ENCODE data around the gene TNFSF15.

TNFSF15 gene

DNA sequence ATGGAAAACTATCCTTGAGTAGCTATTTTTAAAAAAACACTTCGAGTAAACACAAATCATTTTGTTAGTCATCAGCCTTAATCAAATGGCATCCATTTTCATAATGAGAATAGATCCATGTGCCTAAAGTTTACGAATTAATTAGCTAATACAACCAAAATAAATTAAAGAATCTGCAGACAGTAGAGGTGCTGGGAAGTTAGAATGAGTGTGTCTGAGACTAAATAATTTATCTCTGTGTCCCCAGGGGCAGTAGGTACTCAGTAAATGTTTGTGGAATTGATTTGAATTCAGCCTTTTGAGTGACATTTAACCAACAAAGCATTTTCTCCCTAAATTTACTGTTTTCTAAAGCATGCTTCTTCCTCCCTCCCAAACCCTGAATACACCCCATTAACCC, 18.6 kb downstream of the TNFSF15 start:
- no peak for DNase-seq

DNA sequence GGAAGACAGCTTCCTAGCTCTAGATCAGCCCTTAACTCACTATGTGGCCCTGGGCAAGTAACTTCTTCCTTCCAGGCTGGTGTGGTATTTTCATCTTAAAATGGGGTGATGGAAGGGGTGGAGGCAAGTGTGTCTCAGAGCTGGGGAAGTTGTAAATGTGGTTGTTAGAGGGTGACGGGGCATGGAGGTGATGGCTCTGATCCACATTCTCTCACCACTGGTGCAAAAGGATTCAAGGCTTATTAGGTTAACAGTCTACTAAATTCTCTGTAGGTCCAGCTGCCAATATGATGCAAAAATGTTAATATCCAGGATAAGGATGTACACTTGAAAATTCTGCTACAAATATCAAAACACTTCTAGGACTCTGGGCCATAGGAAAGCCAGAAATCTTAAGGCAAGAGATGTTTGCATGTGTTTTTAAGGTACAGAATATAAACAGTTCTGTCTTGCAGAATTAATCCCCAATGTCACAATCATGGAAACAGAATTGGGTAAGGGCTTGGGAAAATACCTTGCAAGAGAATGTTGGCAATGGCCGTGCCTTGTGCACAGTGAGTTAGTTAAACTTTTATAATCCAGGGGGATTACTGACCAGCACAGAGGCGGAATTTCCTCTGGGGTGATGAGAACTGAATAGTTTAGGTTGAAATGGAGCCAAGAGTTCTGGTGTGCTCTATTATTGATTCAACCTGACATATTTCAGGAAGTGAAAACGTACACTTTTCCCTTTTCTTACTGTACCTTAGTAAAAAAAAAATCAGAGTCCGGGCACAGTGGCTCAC, 19.8 kb downstream of the TNFSF15 start:
- DNase-seq = no peak

DNA sequence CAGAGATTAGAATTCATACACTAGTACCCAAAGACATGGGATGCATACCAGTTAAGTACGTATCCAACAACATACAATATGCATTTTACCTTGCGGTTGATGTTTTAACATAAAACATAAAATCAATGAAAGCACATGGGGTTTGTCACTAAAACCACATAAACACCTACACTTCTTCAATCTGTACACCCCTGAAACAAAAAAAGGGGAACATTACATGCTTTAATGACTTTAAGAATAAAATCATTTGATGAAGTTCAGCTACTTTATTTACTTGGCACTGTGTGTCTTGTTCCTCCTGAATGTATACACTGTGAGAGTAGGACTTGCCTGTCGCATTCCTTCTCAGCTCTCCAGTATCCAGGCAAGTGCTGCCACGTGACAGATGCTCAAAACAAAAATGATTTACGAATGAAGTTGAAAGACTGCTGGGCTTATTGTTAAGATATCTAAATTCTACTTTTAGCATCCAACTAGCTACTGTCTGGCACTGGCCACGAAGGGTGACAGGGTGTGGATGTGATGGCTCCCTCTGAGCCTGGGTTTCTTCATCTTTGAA, 21.0 kb downstream of the TNFSF15 start:
- DNase-seq = no peak

DNA sequence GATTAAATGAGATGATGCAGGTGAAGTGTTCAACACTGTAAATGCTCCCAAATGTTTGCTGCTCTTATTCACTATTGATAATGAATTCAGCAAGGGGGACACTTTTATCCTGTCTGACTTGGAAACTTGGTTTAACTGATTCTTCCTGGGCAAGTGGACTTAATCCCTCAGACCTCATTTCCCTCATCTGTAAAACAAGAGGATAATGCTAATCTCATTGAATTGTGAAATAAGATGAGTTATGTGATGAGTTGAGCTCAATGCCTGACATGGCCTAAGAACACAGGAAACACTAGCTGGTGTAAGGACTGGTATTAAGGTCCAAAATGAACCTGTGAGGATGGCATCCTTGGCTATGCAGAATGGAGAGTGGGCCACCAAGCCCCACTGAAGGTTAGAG, 23.3 kb downstream of the TNFSF15 start:
- DNase-seq = no peak

DNA sequence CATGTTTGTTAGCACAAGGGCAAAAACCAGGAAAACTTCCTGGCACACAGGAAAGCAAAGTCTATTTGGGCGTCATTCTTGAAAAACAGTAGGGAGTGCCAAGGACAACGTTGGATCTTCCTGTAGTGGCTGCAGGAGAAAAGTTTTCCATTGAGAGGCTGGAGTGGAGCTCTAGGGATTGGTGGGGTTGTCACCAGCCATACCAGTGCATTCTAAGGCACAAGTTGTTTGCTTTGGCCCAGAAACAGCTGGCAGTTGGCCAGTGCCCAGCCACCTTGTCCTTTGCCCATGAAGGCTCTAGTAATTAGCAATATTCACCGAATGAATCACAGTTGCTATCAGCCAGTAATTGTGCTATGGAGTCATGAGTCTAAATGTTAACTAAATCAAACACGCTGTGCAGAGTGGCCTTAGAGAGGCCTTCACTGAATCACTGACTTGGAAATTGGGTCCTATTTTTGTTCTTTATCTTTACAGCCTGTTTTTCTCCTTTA, 26.4 kb downstream of the TNFSF15 start:
- DNase-seq = no peak

DNA sequence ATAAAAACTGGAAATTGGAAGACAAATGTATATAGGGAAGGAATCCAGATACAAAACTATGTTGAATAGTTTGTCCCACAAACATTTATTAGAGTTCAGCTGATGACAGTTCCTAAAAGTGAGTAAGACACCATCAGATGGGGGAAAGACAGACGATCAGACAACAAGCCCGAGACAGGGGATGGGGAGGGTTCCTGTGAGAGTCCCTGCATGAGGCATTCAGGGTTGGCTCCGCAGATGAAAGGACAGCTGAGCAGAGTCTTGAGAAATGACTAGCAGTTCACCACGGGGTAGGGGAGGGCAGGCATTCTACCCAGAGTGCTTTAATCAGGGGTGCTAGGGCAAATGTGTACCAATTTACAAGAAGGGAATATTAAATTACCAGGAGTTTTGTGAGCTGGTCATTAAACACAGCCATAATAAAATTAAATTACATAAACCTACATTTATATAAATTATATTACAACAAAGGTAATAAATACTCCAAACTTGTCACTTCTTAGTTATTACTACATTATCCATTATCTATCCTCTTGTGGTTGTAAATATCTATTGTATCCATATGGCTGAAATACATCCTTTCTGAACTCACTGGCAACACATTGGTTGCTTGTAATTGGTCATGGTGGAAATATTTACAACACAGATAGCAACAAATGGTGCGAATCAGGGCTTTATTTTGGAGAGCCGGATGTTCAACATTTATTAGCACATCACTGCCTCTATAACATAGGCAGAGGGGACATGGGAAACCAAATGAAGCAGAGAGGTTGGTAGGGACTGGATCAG, 27.8 kb downstream of the TNFSF15 start:
- DNase-seq = peak; percentile 7 to 20

DNA sequence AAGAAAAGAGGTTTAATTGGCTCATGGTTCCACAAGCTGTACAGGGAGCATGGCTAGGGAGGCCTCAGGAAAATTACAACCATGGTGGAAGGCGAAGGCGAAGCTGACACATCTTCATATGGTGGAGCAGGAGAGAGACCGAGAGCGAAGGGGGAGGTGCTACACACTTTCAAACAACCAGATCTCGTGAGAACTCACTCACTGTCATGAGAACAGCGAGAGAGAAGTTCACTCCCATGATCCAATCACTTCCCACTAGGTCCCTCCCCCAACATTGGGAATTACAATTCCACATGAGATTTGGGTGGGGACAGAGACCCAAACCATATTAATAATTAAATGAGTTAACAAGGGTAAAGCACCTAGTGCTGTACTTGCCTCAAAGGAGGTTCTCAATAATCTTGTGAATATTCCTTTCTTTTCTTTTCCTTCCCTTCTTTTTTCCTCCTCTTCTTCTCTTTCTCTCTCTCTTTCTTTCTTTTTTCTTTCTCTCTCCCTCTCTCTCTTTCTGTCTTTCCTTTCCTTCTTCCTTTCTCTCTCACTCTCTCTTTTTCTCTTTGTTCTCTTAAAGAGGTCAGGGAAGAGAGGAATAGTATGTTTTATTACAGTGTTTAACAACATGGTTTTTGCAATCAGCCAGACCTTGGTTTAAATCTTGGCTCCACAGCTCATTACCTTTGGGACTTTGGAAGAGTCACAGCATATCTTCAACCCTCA, 29.0 kb downstream of the TNFSF15 start:
- DNase-seq = no peak

DNA sequence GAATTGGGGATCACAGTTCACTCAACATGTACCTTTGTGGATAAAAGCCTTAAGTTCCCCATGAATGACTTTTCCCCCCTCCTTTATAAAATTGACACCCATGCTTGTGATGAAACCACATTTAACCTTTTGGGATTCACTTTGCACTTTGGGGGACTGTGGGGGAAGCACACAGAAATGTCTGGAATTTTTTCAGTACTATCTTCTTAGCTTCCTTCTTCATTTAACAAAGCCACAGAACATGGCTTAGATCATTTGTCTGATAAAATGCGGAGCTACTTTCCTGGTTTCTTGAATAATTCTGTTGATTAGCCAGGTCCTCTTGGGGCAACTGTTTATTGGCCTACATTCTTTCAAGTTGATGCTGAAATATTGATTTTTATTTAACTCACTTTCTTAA, 29.9 kb downstream of the TNFSF15 start:
- no peak for DNase-seq

DNA sequence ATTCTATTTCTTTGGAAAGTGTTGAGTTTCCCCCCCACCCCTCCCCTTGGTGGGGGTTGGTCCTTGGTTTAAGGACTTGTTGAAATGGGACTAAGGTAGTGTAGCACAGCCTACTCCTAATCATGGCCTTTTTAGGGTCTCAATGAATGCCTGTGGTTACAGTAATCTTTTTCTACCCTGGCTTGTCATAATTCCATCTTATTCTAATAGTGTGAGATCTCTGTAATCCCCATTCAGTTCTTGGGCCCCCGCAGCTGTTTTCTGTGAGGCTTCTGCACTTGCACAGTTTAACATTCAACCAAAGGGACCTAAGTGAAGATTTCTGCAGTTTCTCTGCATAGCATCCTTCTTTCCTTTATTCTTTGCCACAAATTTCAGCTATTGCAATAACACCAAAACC, 30.7 kb downstream of the TNFSF15 start:
- no peak for DNase-seq

DNA sequence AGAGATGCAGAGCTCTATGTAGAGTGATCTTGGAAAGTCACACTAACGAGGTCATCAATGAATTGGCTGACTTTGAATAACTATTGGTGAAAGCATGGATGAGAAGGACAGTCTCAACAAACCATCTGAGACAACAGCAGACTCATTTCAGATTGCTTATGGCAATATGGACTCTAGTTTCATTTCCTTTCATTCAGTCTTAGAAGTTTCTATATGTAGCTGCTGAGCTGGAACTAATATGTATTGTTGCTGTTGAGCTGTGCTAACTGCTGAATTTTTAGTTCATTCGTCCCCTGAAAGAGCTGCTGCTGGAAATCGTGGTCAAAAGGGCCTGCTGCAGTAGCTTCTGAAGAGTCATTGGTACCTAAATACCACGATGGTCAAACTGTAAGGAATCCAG, 31.3 kb downstream of the TNFSF15 start:
- no peak for DNase-seq

DNA sequence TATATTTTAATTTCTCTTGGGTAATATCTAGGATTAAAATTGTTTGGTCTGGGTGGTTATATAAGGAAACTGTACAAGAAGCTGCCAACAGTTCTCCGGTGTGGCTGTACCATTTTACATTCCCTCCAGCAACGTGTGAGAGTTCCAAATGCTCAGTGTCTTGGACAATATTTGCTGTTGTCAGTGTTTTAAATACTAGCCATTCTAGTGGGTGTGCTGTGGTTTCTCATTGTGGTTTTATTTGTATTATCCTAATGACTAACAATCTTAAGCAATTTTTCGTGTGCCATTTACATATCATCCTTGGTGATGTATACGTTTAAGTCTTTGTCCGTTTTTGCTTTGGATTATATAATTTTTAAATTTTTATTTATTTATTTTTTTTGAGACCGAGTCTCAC, 34.0 kb downstream of the TNFSF15 start:
- no peak for DNase-seq

DNA sequence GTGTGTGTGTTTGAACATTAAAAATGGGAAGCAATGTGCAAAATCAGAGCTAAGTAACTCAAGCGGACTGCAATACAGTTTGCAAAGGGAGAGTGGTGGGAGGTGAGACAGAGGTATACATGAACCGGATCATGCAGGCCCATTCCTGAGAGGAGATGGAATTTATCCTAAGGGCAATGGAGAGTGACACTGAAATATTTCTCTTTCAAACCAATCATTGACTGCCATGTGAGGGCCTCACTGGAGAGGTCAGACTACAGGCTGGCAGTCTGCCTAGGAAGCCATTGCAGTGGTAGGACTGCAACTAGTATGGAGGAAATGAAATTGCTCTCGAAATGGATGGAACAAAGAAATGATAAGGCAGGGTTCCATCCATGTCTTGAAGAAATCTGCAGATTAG, 34.8 kb downstream of the TNFSF15 start:
- no peak for DNase-seq

DNA sequence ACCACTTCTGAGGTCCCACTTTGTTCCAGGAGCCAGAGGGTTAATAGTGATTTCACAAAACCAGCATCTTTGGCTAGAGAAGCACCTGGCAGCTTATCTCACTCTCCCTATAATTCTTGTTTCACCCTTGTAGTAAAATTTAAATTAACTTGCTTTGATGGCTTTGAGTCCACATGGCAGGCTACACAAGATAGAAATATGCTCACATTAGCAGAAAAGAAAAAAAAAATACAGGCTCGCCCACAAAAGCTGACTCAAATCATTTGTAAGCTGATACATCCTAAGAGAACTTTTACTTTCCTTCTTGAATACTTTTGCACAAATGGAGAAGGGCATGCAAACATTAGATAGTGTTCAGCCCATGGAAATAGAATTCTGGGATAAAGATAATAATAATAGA, 36.2 kb downstream of the TNFSF15 start:
- no peak for DNase-seq

DNA sequence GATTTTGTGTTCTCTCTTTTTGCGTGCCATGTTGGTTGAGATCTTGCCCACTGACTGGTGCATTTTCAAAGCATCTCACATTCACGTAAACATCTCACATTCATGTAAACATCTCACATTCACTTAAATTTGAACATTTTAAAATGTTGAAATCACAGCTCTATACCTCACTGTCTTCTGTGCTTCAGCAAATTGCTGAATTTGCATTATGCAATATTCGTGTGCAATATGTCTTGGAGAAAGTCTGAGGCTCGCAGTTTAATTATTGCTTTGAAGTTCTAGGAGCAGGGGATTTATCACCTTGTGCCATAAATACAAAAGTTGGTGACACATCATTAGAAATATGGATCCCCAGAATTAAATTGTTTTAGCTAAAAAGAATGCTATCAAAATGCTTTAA, 42.6 kb downstream of the TNFSF15 start:
- DNase-seq = no peak

DNA sequence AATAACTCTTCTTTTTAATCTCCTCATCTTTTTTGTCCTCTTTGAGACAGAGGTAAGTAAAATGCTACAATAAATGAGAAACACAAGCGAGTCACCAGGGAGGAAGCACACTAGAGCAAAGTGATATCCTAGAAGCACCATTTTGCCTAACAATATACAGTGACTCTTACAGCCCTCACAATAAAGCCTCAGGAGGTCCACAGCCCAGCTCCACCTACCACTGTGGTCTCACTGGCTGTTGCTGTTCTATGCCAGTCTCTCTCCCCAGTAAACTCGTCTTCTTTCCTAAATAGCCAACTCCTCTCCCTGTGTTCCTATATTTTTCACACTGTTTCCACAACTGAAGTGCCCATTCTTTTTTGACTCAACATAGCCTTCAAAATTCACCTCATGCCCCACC, 44.3 kb downstream of the TNFSF15 start:
- no peak for DNase-seq

DNA sequence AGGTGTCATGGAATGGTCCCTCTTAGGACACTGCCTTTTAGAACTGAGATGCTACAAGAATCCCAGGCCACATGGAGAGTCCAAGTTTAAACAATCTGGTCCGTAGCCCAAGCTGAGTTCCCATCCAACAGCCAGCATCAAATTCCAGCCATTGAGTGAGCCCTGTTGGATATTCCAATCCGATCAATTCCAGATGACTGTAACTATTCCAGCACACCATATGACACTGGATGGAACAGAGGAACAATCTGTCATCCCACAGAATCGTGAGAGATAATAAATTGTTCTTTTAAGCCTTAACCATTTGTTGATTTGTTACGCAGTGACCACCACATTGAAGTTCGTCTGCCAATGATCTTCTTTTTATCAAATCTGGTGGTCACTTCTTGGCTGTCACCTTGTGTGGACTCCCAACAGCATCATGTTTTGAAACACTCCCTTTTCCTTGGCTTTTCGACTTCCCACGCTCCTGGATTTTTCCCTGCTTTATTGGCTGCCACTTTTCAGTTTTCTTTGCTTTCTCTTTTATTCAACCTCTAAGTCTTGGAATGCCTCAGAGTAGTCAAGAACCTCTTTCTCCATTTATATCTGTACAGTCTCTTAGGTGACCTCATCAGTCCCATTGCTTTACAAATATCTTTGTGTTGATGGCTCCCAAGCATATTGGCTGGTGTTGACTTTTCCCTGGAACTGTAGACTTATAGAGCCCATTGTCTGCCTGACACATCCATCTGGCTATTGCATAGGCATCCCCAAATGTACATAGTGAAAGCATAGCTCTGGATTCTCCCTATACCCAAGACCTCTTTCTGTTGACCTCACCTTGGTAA, 46.1 kb downstream of the TNFSF15 start:
- DNase-seq = no peak

DNA sequence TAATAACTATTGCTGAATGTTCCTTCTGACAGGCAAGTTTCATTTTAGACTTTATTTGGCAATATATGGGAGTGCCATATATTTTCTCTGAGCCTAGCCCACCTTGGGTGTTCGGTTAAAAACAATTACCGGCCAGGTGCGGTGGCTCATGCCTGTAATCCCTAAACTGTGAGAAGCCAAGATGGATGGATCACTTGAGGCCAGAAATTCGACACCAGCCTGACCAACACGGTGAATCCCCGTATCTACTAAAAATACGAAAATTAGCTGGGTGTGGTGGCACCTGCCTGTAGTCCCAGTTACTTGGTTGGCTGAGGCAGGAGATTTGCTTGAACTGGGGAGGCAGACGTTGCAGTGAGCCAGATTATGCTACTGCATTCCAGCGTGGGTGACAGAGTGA, 47.9 kb downstream of the TNFSF15 start:
- DNase-seq = no peak

DNA sequence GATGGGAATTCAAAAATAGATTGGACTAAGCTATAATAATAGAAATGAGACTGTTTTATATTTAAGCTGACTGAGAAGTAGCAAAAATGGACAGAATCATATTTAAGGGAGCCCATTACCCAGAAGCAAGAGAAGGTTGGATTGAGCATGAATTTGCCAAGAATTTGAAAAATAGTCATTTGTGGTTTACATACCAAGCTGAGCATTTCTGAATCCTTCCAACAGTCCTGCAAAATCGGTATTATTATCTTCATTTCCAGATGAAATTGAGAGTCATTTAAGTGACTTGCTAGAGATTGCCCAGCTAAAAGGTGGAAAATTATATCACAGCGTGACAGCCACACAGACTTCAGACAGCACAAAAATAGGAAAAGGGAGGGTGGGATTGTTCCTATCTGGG, 48.4 kb downstream of the TNFSF15 start:
- DNase-seq = no peak

DNA sequence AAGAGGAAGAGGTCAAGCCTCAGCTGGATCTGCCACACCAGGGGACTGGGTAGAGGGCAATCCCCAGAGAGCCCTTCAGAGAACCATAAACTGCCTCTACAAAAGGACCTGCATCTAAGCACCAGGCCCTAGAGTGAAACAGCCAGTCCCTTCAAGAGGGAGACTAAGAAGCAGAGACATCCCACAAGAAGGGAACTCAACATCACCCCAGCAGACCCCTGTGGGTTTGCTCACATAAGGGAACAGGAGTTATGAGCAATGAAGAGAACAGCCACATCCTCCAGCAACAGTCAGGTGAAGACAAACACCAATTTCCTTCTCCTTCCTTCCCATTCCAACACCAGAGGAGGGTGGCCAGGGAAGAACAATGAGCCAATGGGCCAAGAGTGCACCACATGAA, 48.9 kb downstream of the TNFSF15 start:
- no peak for DNase-seq

DNA sequence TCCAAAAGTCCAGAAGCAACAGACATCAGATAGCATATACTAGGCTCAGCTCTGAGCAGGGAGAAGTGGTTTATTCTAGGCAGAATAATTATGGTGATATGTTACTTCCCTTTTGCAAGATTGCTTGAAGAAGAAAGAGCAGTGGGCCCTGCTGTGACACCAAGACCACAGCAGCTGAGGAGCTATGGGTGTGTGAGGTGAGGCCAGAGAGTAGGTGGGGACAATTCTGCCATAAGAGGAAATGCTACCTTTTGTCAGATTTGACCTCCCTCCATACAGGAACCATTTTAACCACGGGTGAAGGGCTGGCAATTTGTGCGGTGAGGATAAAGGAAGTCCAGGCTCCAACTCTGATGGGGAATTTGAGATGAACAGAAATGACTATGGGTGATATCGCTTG, 51.3 kb downstream of the TNFSF15 start:
- DNase-seq = peak in 1 of 2 donors; percentile 41

DNA sequence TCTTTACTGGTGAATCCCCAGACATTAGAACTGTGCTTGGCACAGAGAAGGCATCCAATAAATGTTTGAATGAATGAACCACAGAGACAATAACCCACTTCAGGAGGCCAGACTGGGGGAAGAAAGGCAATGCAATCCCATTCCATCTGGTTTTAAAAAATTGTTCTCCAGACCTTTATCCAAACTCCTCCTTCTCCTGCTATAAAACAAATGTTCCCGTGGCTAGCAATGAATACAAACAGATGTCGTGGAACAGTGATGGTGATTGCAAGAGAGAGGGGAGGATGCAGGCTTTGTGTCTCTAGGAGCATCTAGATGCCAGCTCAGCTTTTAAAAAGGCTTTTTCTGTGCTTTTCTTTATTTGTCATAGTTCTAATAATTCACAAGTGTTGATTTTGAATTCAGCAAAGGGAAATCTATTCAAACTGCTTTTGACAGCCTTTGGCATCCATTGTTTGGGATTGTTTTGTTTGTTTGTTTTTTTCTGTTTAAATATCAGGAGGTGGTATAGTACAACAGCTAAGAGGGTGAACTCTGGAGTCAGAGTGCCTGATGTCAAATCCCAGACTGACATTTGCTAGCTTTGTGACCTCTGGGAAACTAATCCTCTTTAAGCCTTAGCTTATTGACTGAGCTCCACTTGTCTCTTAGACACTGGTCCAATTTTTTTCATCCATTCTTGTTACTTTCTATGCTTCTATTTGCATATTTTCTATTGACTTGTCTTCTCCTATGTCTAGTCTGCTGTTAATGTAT, 59.1 kb downstream of the TNFSF15 start:
- no peak for DNase-seq
